ENCODE measurements around the gene ERF.

Gene ERF

GRCh38 chr19:42295342-42295741, 40.4 kb upstream of the ERF start:
- no peaks in the 10 kb centered on the region for H3K27me3 ChIP-seq (ENCODE audit: insufficient read depth, low read length)
- H3K9ac ChIP-seq (ENCODE audit: low read length), result no peak overlapping the region
- no peaks in the 10 kb centered on the region for H3F3A ChIP-seq (ENCODE audit: insufficient read depth, low read length)
- peaks cover 67% of the 10 kb centered on the region for H3K36me3 ChIP-seq (ENCODE audit: insufficient read depth, low read length)
- TF ChIP-seq CTCF (IDR thresholded peaks at IDR 0.05; ENCODE audit: low read length) (no peak), EZH2 (IDR thresholded peaks at IDR 0.05; ENCODE audit: borderline replicate concordance, low read length) (no peak)
- H3K4me2 ChIP-seq (ENCODE audit: low read length), result no peak overlapping the region
- H3K27ac ChIP-seq (ENCODE audit: low read depth, low read length, poor library complexity, severe bottlenecking), result peak overlapping the region; percentile 21
- no peak overlapping the region for H3K4me3 ChIP-seq (ENCODE audit: low read depth, low read length, poor library complexity, severe bottlenecking)
- H3K9me2 ChIP-seq (ENCODE audit: low read depth, low read length), result no peaks in the 10 kb centered on the region
- H3K9me3 ChIP-seq (ENCODE audit: low read length), result no peaks in the 10 kb centered on the region
- H4K20me1 ChIP-seq (ENCODE audit: insufficient read depth, low read length), result no peaks in the 10 kb centered on the region
- no peaks in the 10 kb centered on the region for H3K4me1 ChIP-seq (ENCODE audit: insufficient read depth, low read length, severe bottlenecking)
- H3K79me2 ChIP-seq (ENCODE audit: insufficient read depth, low read length), result no peaks in the 10 kb centered on the region
- no peak overlapping the region for H2AFZ ChIP-seq (ENCODE audit: low read length)

- no peak overlapping the region for H3K27ac ChIP-seq (ENCODE audit: low read depth, low read length, poor library complexity, severe bottlenecking)
- H3K36me3 ChIP-seq (ENCODE audit: insufficient read depth, low read length), result peaks cover 69% of the 10 kb centered on the region
- no peak overlapping the region for H3K9ac ChIP-seq (ENCODE audit: low read length)
- no peaks in the 10 kb centered on the region for H3K79me2 ChIP-seq (ENCODE audit: insufficient read depth, low read length)
- H3K4me2 ChIP-seq (ENCODE audit: low read length), result no peak overlapping the region
- H3K9me3 ChIP-seq (ENCODE audit: low read length), result no peaks in the 10 kb centered on the region
- H3K4me1 ChIP-seq (ENCODE audit: insufficient read depth, low read length, severe bottlenecking), result no peaks in the 10 kb centered on the region
- no peaks in the 10 kb centered on the region for H3K27me3 ChIP-seq (ENCODE audit: insufficient read depth, low read length)
- no peak overlapping the region for H2AFZ ChIP-seq (ENCODE audit: low read length)
- no peaks in the 10 kb centered on the region for H4K20me1 ChIP-seq (ENCODE audit: insufficient read depth, low read length)
- TF ChIP-seq CTCF (IDR thresholded peaks at IDR 0.05; ENCODE audit: low read length) (no peak), EZH2 (IDR thresholded peaks at IDR 0.05; ENCODE audit: borderline replicate concordance, low read length) (no peak)
- no peaks in the 10 kb centered on the region for H3F3A ChIP-seq (ENCODE audit: insufficient read depth, low read length)
- H3K9me2 ChIP-seq (ENCODE audit: low read depth, low read length), result no peaks in the 10 kb centered on the region
- no peak overlapping the region for H3K4me3 ChIP-seq (ENCODE audit: low read depth, low read length, poor library complexity, severe bottlenecking)
These were observed 39.7 kb upstream of the ERF start for GRCh38 chr19:42294471-42295137.

- no peaks in the 10 kb centered on the region for H3K4me1 ChIP-seq (ENCODE audit: insufficient read depth, low read length, severe bottlenecking)
- no peaks in the 10 kb centered on the region for H3K79me2 ChIP-seq (ENCODE audit: insufficient read depth, low read length)
- H4K20me1 ChIP-seq (ENCODE audit: insufficient read depth, low read length), result no peaks in the 10 kb centered on the region
- H3K9me2 ChIP-seq (ENCODE audit: low read depth, low read length), result no peaks in the 10 kb centered on the region
- no peak overlapping the region for H3K9ac ChIP-seq (ENCODE audit: low read length)
- no peak overlapping the region for H3K4me3 ChIP-seq (ENCODE audit: low read depth, low read length, poor library complexity, severe bottlenecking)
- no peak overlapping the region for H2AFZ ChIP-seq (ENCODE audit: low read length)
- no peak overlapping the region for H3K27ac ChIP-seq (ENCODE audit: low read depth, low read length, poor library complexity, severe bottlenecking)
- no peak overlapping the region for H3K4me2 ChIP-seq (ENCODE audit: low read length)
- peaks cover 75% of the 10 kb centered on the region for H3K36me3 ChIP-seq (ENCODE audit: insufficient read depth, low read length)
- H3K27me3 ChIP-seq (ENCODE audit: insufficient read depth, low read length), result no peaks in the 10 kb centered on the region
- no peak for TF ChIP-seq EZH2 (IDR thresholded peaks at IDR 0.05; ENCODE audit: borderline replicate concordance, low read length)
- H3F3A ChIP-seq (ENCODE audit: insufficient read depth, low read length), result no peaks in the 10 kb centered on the region
- H3K9me3 ChIP-seq (ENCODE audit: low read length), result no peaks in the 10 kb centered on the region
These were observed 39.0 kb upstream of the ERF start for GRCh38 chr19:42293948-42294347.

- Histone ChIP-seq H3K9ac (ENCODE audit: low read length) (no peak overlapping the region), H3F3A (ENCODE audit: insufficient read depth, low read length) (no peaks in the 10 kb centered on the region), H4K20me1 (ENCODE audit: insufficient read depth, low read length) (no peaks in the 10 kb centered on the region), H3K9me2 (ENCODE audit: low read depth, low read length) (no peaks in the 10 kb centered on the region), H3K79me2 (ENCODE audit: insufficient read depth, low read length) (no peaks in the 10 kb centered on the region), H3K27ac (ENCODE audit: low read depth, low read length, poor library complexity, severe bottlenecking) (no peak overlapping the region), H3K4me1 (ENCODE audit: insufficient read depth, low read length, severe bottlenecking) (no peaks in the 10 kb centered on the region), H3K4me2 (ENCODE audit: low read length) (no peak overlapping the region), H2AFZ (ENCODE audit: low read length) (no peak overlapping the region), H3K4me3 (ENCODE audit: low read depth, low read length, poor library complexity, severe bottlenecking) (no peak overlapping the region), H3K36me3 (ENCODE audit: insufficient read depth, low read length) (peaks cover 79% of the 10 kb centered on the region), H3K27me3 (ENCODE audit: insufficient read depth, low read length) (no peaks in the 10 kb centered on the region), H3K9me3 (ENCODE audit: low read length) (no peaks in the 10 kb centered on the region)
- no peak for TF ChIP-seq CTCF (IDR thresholded peaks at IDR 0.05; ENCODE audit: low read length)
These were observed 38.6 kb upstream of the ERF start for GRCh38 chr19:42293540-42293939.
